H1 (cell line): ENCODE data around the gene RBM4. TPM values are rescaled to one million over a fixed set of nuclear protein-coding genes. Genes with fewer than 3 reads are reported as not detected.

ENCODE experiments used
- CTCF ChIA-PET: fragments of 300-600 bp; sonication (Branson Sonifier 250); formaldehyde crosslinking; loops from one replicate; lab custom pipeline; 2021; ENCODE audit not compliant: partially characterized antibody; lab: Charles Lee
- POLR2A ChIA-PET: fragments of 300-600 bp; sonication (Branson Sonifier 250); formaldehyde crosslinking; loops from one replicate; lab custom pipeline; 2021; ENCODE audit warnings: inconsistent platforms; ENCODE audit not compliant: partially characterized antibody; lab: Charles Lee
- DNase-seq, 2 experiments: peaks; one replicate each; pipeline versions ENCODE4 v3.0.0 to v3.0.0-alpha.2; 2010 to 2022; ENCODE audit warnings: low spot score in 2 of 2, low read depth in 1 of 2, mixed read lengths in 1 of 2
- FAIRE-seq: peaks from 2 replicates; lab custom pipeline; 2011; peaks lifted over from hg19 to GRCh38; lab: Jason Lieb, UNC
- H2AFZ ChIP-seq: 2 replicates; pipeline ENCODE4 v1.8.1; 2012; ENCODE audit warnings: low read length, inconsistent platforms
- H2AK5ac ChIP-seq: 2 replicates; pipeline ENCODE4 v1.6.1; 2013; ENCODE audit warnings: low read depth, low read length
- H2BK120ac ChIP-seq: replicated peaks from 2 replicates; pipeline ENCODE3; 2013; ENCODE audit warnings: low read depth, low read length, inconsistent platforms
- H2BK12ac ChIP-seq: 2 replicates; pipeline ENCODE4 v1.6.1; 2013; ENCODE audit warnings: low read depth, low read length
- H2BK15ac ChIP-seq: 2 replicates; pipeline ENCODE4 v1.6.1; 2013; ENCODE audit warnings: low read length
- H2BK20ac ChIP-seq: 2 replicates; pipeline ENCODE4 v1.6.1; 2013; ENCODE audit warnings: low read length
- H2BK5ac ChIP-seq: 2 replicates; pipeline ENCODE4 v1.6.1; 2013; ENCODE audit warnings: low read depth, low read length
- H3K14ac ChIP-seq: 2 replicates; pipeline ENCODE4 v1.6.1; 2013; ENCODE audit warnings: inconsistent platforms; ENCODE audit not compliant: insufficient read length
- H3K18ac ChIP-seq: 2 replicates; pipeline ENCODE4 v1.6.1; 2013; ENCODE audit warnings: low read length; ENCODE audit errors: extremely low read depth
- H3K23ac ChIP-seq: 2 replicates; pipeline ENCODE4 v1.6.1; 2013; ENCODE audit warnings: inconsistent platforms; ENCODE audit not compliant: insufficient read length
- H3K23me2 ChIP-seq: 2 replicates; pipeline ENCODE4 v1.6.1; 2013; ENCODE audit warnings: low read depth, low read length
- H3K27ac ChIP-seq: 2 replicates; pipeline ENCODE4 v1.6.1; 2011; ENCODE audit warnings: low read depth, low read length, inconsistent platforms
- H3K27me3 ChIP-seq, 4 experiments: replicated peaks in 1 of 4; 1 replicate in 1 of 4; 2 replicates in 3 of 4; pipeline versions ENCODE4 v1.6.1 to v1.8.1; 2011 to 2013; ENCODE audit warnings: low read length in 3 of 4, mild to moderate bottlenecking in 3 of 4, inconsistent platforms in 2 of 4, mixed read lengths in 2 of 4, moderate library complexity in 1 of 4; ENCODE audit not compliant: control insufficient read depth in 3 of 4, insufficient read depth in 3 of 4; ENCODE audit errors: extremely low read depth in 1 of 4
- H3K36me3 ChIP-seq, 4 experiments: 2 replicates each; pipeline versions ENCODE4 v1.6.1 to v1.8.1; 2011 to 2013; ENCODE audit warnings: mild to moderate bottlenecking in 4 of 4, low read length in 3 of 4, moderate library complexity in 2 of 4, control low read depth in 1 of 4, inconsistent platforms in 1 of 4; ENCODE audit not compliant: insufficient read depth in 4 of 4, control insufficient read depth in 2 of 4
- H3K4ac ChIP-seq: replicated peaks from 2 replicates; pipeline ENCODE3; 2013; ENCODE audit warnings: low read length, low read depth, mixed read lengths, inconsistent platforms; ENCODE audit not compliant: insufficient read length
- H3K4me1 ChIP-seq, 4 experiments: replicated peaks in 1 of 4; 1 replicate in 1 of 4; 2 replicates in 3 of 4; pipeline versions ENCODE4 v1.6.1 to v1.8.1; 2011 to 2013; ENCODE audit warnings: low read length in 3 of 4, inconsistent platforms in 2 of 4, mixed read lengths in 1 of 4; ENCODE audit not compliant: insufficient read depth in 4 of 4, control insufficient read depth in 3 of 4
- H3K4me2 ChIP-seq, 2 experiments: 2 replicates each; pipeline versions ENCODE4 v1.6.1 to v1.8.1; 2011 to 2013; ENCODE audit warnings: low read depth in 2 of 2, low read length in 2 of 2, control low read depth in 1 of 2, inconsistent platforms in 1 of 2, mild to moderate bottlenecking in 1 of 2; ENCODE audit not compliant: insufficient read depth in 1 of 2
- H3K4me3 ChIP-seq, 4 experiments: fragments of 200-600, 300-600 bp in 1 of 4; sonication (generic), shearing (Covaris generic), sonication (Bioruptor Twin) in 1 of 4; 2 replicates each; pipeline versions ENCODE4 v1.5.1 to v1.8.1; 2011 to 2016; ENCODE audit warnings: low read length in 4 of 4, low read depth in 3 of 4, control low read depth in 2 of 4, inconsistent platforms in 2 of 4, mild to moderate bottlenecking in 2 of 4, mixed read lengths in 1 of 4, moderate library complexity in 1 of 4; ENCODE audit not compliant: insufficient read depth in 2 of 4; ENCODE audit errors: extremely low read depth in 1 of 4
- H3K56ac ChIP-seq: replicated peaks from 2 replicates; pipeline ENCODE3; 2013; ENCODE audit warnings: low read depth, mild to moderate bottlenecking, mixed read lengths, low read length, inconsistent platforms; ENCODE audit not compliant: insufficient read length
- H3K79me1 ChIP-seq: 2 replicates; pipeline ENCODE4 v1.6.1; 2013; ENCODE audit warnings: low read depth, low read length, control low read depth
- H3K79me2 ChIP-seq, 2 experiments: 2 replicates each; pipeline versions ENCODE4 v1.6.1 to v1.8.1; 2012 to 2013; ENCODE audit warnings: low read length in 2 of 2, mild to moderate bottlenecking in 2 of 2, inconsistent platforms in 1 of 2; ENCODE audit not compliant: insufficient read depth in 2 of 2, control insufficient read depth in 1 of 2
- H3K9ac ChIP-seq, 4 experiments: replicated peaks in 1 of 4; 1 replicate in 1 of 4; 2 replicates in 3 of 4; pipeline versions ENCODE4 v1.6.1 to v1.8.1; 2011 to 2013; ENCODE audit warnings: low read depth in 3 of 4, low read length in 3 of 4, control low read depth in 2 of 4, mild to moderate bottlenecking in 2 of 4, moderate library complexity in 2 of 4, inconsistent platforms in 1 of 4; ENCODE audit errors: extremely low read depth in 1 of 4
- H3K9me3 ChIP-seq, 2 experiments: 2 replicates each; pipeline versions ENCODE4 v1.6.1 to v1.8.1; 2012 to 2013; ENCODE audit warnings: mild to moderate bottlenecking in 2 of 2, moderate library complexity in 2 of 2, control low read depth in 1 of 2, inconsistent platforms in 1 of 2, low read depth in 1 of 2, low read length in 1 of 2, mixed read lengths in 1 of 2; ENCODE audit not compliant: insufficient read depth in 2 of 2
- H4K20me1 ChIP-seq, 2 experiments: replicated peaks in 1 of 2; 2 replicates each; pipeline versions ENCODE3 to v1.8.1; 2011 to 2013; ENCODE audit warnings: inconsistent platforms in 2 of 2, low read length in 2 of 2, mild to moderate bottlenecking in 1 of 2; ENCODE audit not compliant: insufficient read depth in 2 of 2, control insufficient read depth in 1 of 2
- H4K5ac ChIP-seq: 2 replicates; pipeline ENCODE4 v1.6.1; 2013; ENCODE audit warnings: low read length, low read depth, mixed read lengths, inconsistent platforms; ENCODE audit not compliant: insufficient read length
- H4K8ac ChIP-seq: 2 replicates; pipeline ENCODE4 v1.8.0; 2013; ENCODE audit warnings: mild to moderate bottlenecking, moderate library complexity, low read length, inconsistent platforms; ENCODE audit not compliant: insufficient read depth; ENCODE audit errors: extremely low read depth
- H4K91ac ChIP-seq: replicated peaks from 2 replicates; pipeline ENCODE3; 2013; ENCODE audit warnings: low read length, mixed read lengths, inconsistent platforms; ENCODE audit not compliant: insufficient read length
- CEBPB ChIP-seq: IDR thresholded peaks from 2 replicates; pipeline ENCODE4 v1.6.1; 2012; ENCODE audit warnings: low read depth, low read length
- CHD1 ChIP-seq: IDR thresholded peaks from 2 replicates; pipeline ENCODE4 v1.6.1; 2012; ENCODE audit warnings: low read depth, low read length, improper control_type of control experiment
- CTCF ChIP-seq, 3 experiments: IDR thresholded peaks; 1 replicate in 2 of 3; 2 replicates in 1 of 3; pipeline versions ENCODE4 v1.5.1 to v1.6.1; 2011; ENCODE audit warnings: low read length in 3 of 3, mild to moderate bottlenecking in 3 of 3, inconsistent platforms in 2 of 3, low read depth in 1 of 3, moderate library complexity in 1 of 3; ENCODE audit not compliant: insufficient read depth in 1 of 3; ENCODE audit errors: control extremely low read depth in 1 of 3
- HDAC2 ChIP-seq, 2 experiments: fragments of 300-600 bp in 1 of 2; sonication (generic) in 1 of 2; IDR thresholded peaks; 2 replicates each; pipeline ENCODE4 v1.6.1; 2011 to 2012; ENCODE audit warnings: low read depth in 2 of 2, low read length in 2 of 2, mild to moderate bottlenecking in 2 of 2, moderate library complexity in 2 of 2, borderline replicate concordance in 1 of 2, inconsistent platforms in 1 of 2
- KDM1A ChIP-seq: fragments of 200-600, 300-600 bp; sonication (generic); IDR thresholded peaks from 2 replicates; pipeline ENCODE4 v1.7.1; 2016; ENCODE audit warnings: mild to moderate bottlenecking, low read length, borderline replicate concordance
- MAX ChIP-seq: IDR thresholded peaks from 2 replicates; pipeline ENCODE4 v1.6.1; 2012; ENCODE audit warnings: inconsistent platforms
- NRF1 ChIP-seq: IDR thresholded peaks from 2 replicates; pipeline ENCODE4 v1.6.1; 2011; ENCODE audit warnings: mild to moderate bottlenecking, low read depth, low read length, improper control_type of control experiment
- POLR2A ChIP-seq, 2 experiments: IDR thresholded peaks; 1 replicate in 1 of 2; 2 replicates in 1 of 2; pipeline ENCODE4 v1.6.1; 2011; ENCODE audit warnings: low read depth in 2 of 2, low read length in 2 of 2, mild to moderate bottlenecking in 2 of 2; ENCODE audit errors: control extremely low read depth in 1 of 2
- RFX5 ChIP-seq: IDR thresholded peaks from 2 replicates; pipeline ENCODE4 v1.6.1; 2011; ENCODE audit warnings: low read depth, low read length, improper control_type of control experiment, borderline replicate concordance
- TAF1 ChIP-seq: IDR thresholded peaks from 2 replicates; pipeline ENCODE4 v1.6.1; 2011; ENCODE audit warnings: mild to moderate bottlenecking, low read depth, low read length
- WGBS, 2 experiments: shearing (Covaris generic) in 1 of 2; methylation state at CpG; one replicate each; pipeline versions ENCODE4 v1.1.6 to v1.1.7; 2013 to 2015; ENCODE audit warnings: low lambda C conversion rate in 2 of 2, mixed read lengths in 2 of 2, inconsistent platforms in 1 of 2, low coverage in 1 of 2, missing lambda C conversion rate in 1 of 2; ENCODE audit not compliant: insufficient replicate concordance in 2 of 2, insufficient coverage in 1 of 2, insufficient read length in 1 of 2; ENCODE audit errors: extremely low coverage in 1 of 2, missing lambda C conversion rate in 1 of 2; 5-methylcytosine and 5-hydroxymethylcytosine counted together
- polyA plus RNA-seq, 7 experiments: library from polyadenylated mRNA; depleted of rRNA in 3 of 7; stranded (reverse) in 5 of 7; unstranded in 2 of 7; fragments of >200 nt in 5 of 7; fragments of 200-250 nt in 2 of 7; gene quantifications; 1 replicate in 5 of 7; 2 replicates in 1 of 7; 4 replicates in 1 of 7; pipeline versions ENCODE4 v1.2.1 to v1.2.3, GENCODE V29; 2011 to 2013; ENCODE audit warnings: missing spikeins in 2 of 7, mixed read lengths in 2 of 7
- total RNA-seq: library from RNA; stranded (reverse); fragmentation: NEBNext Ultra II Directional; extraction: Animal tissue kit (Norgen Biotek cat#: 25700); gene quantifications from 2 replicates; pipeline ENCODE4 v1.2.1, GENCODE V29; 2021

Gene RBM4
- total and polyA plus RNA-seq, 2 of the 8 experiments (the other 6 are each of a cell fraction or from before 2014, with no cell fraction given): 192 to 330 TPM

GRCh38 chr11:66680966-66681645 lies 42.6 kb downstream of the RBM4 start:
- Histone ChIP-seq H2BK5ac (no peak overlapping the region), H3K56ac (no peak overlapping the region), H3K9me3 (0 out of 4 replicates have a peak, but pooled peaks cover 0 to 5% of the 10 kb centered on the region in 2 experiments), H2BK20ac (no peak overlapping the region), H2AFZ (no peak overlapping the region), H3K9ac (no peak overlapping the region), H3K23ac (no peak overlapping the region), H3K79me2 (peaks cover 0 to 10% of the 10 kb centered on the region in 2 experiments; a peak in 2 of 4 replicates), H3K79me1 (no peaks in the 10 kb centered on the region), H2BK120ac (no peak overlapping the region), H3K36me3 (peaks cover 0 to 13% (median 8%) of the 10 kb centered on the region in 4 experiments; a peak in 7 of 8 replicates), H3K27me3 (no peaks in the 10 kb centered on the region), H3K4me2 (no peak overlapping the region), H3K23me2 (peaks cover 7% of the 10 kb centered on the region), H3K27ac (no peak overlapping the region), H3K4ac (no peak overlapping the region), H2AK5ac (no peak overlapping the region), H3K4me1 (peaks cover 0 to 15% (median 8%) of the 10 kb centered on the region in 4 experiments; a peak in 4 of 7 replicates), H4K20me1 (peaks cover 0 to 5% of the 10 kb centered on the region in 2 experiments), H3K18ac (no peak overlapping the region), H4K5ac (no peak overlapping the region), H4K8ac (no peak overlapping the region), H4K91ac (no peak overlapping the region), H3K14ac (no peak overlapping the region), H2BK12ac (no peak overlapping the region), H2BK15ac (no peak overlapping the region), H3K4me3 (no peak overlapping the region)
- CTCF ChIA-PET: interaction anchor here (0.9 to 1.2 kb wide), 4 partner anchors 43 to 153 kb away, joined by 3 to 5 read pairs (median 3); partner anchors contain the start of genes CTSF and RBM4
- DNase-seq (no peak), FAIRE-seq (no peak)
- 93% methylated on average over 7 of the region's 7 CpGs; no CpG with 5 or more reads in 1 of the 2 experiments for WGBS, 2 experiments
- POLR2A ChIA-PET: interaction anchor here (0.7 to 1.8 kb wide), 5 partner anchors 17 to 240 kb away, joined by 3 to 4 read pairs (median 3); partner anchors contain the start of gene RCE1
- TF ChIP-seq CEBPB (no peak), KDM1A (no peak), NRF1 (no peak), CHD1 (no peak), TAF1 (no peak), RFX5 (no peak), MAX (no peak), POLR2A (IDR thresholded peaks at IDR 0.05; ENCODE audit: control extremely low read depth in 1 of 2, low read depth in 2 of 2, low read length in 2 of 2) (no peak), HDAC2 (IDR thresholded peaks at IDR 0.05; ENCODE audit: borderline replicate concordance in 1 of 2, low read depth in 2 of 2, low read length in 2 of 2) (no peak), CTCF (IDR thresholded peaks at IDR 0.05; ENCODE audit: control extremely low read depth in 1 of 3, insufficient read depth in 1 of 3, low read depth in 1 of 3, low read length in 3 of 3) (no peak)
